ENCODE results near the gene KCTD11. TPM values are rescaled to one million over a fixed set of nuclear protein-coding genes. Genes with fewer than 3 reads are reported as not detected.

The KCTD11 gene
- total RNA-seq, 1 experiment from 2014 or later, result 5.4 TPM

- DNase-seq (ENCODE audit: low read depth, low spot score) (no peak), ATAC-seq (no peak)
- H3K79me2 ChIP-seq (ENCODE audit: insufficient read depth, low read length), result peaks cover 26% of the 10 kb centered on the region
- H3K9me3 ChIP-seq (ENCODE audit: control insufficient read depth in 1 of 2, insufficient read depth in 1 of 2, low read depth in 1 of 2, low read length in 2 of 2), result no peaks in the 10 kb centered on the region
- H3K9me2 ChIP-seq (ENCODE audit: insufficient read depth), result no peaks in the 10 kb centered on the region
- H4K20me1 ChIP-seq (ENCODE audit: insufficient read depth), result 0 out of 2 replicates have a peak, but pooled peaks cover 4% of the 10 kb centered on the region
- H3K9ac ChIP-seq (ENCODE audit: low read length), result no peak overlapping the region
- H3K4me3 ChIP-seq (replicated peaks in 1 of 2; ENCODE audit: low read depth in 1 of 2, low read length in 2 of 2), result no peak overlapping the region
- no peak overlapping the region for H2AFZ ChIP-seq (ENCODE audit: low read depth, low read length, poor library complexity, severe bottlenecking)
- intact Hi-C loops (cut with micrococcal nuclease), result loop anchor here (1.0 kb wide), 1 partner anchor 67 kb away; no protein-coding TSS in a partner anchor
- no peaks in the 10 kb centered on the region for H3K36me3 ChIP-seq (ENCODE audit: control insufficient read depth in 1 of 2, insufficient read depth in 2 of 2, low read length in 2 of 2)
- H3K27ac ChIP-seq (ENCODE audit: low read depth, low read length), result no peak overlapping the region; the same call in 1 of the 2 replicates
- ChIA-PET POLR2A (interaction anchor here (1.3 kb wide), 1 partner anchor 17 kb away, joined by 4 read pairs; no protein-coding TSS in a partner anchor), RAD21 (ENCODE audit: low non-redundant PET in 1 of 2, low total read pairs in 2 of 2, uncharacterized antibody in 2 of 2, unreplicated experiment in 2 of 2) (no interaction called here), CTCF (no interaction called here)
- no TSS peak for BruUV-seq (replicated peaks)
- no peak overlapping the region for H3K4me2 ChIP-seq (ENCODE audit: low read length)
- TF ChIP-seq, protein P1, sequence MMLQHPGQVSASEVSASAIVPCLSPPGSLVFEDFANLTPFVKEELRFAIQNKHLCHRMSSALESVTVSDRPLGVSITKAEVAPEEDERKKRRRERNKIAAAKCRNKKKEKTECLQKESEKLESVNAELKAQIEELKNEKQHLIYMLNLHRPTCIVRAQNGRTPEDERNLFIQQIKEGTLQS (IDR thresholded peaks at IDR 0.05), result no peak
- TF ChIP-seq YY1 (IDR thresholded peaks at IDR 0.05; ENCODE audit: extremely low read depth, insufficient replicate concordance, low read depth, low read length) (no peak), POLR2A (IDR thresholded peaks at IDR 0.05; ENCODE audit: borderline replicate concordance, extremely low read depth, insufficient read depth, insufficient read length) (no peak), RAD21 (IDR thresholded peaks at IDR 0.05; ENCODE audit: low read depth) (no peak), EGR1 (IDR thresholded peaks at IDR 0.05; ENCODE audit: low read depth) (no peak), TCF7L2 (IDR thresholded peaks at IDR 0.05; ENCODE audit: borderline replicate concordance, extremely low read depth, insufficient read depth, insufficient read length) (no peak), REST (IDR thresholded peaks at IDR 0.05; ENCODE audit: low read depth) (no peak), EZH2 (IDR thresholded peaks at IDR 0.05) (no peak), POLR2AphosphoS5 (IDR thresholded peaks at IDR 0.05; ENCODE audit: low read depth, low read length) (no peak)
- no peaks in the 10 kb centered on the region for H3K27me3 ChIP-seq (ENCODE audit: insufficient read depth, low read length)
- peaks cover 6 to 22% of the 10 kb centered on the region in 2 experiments for H3K4me1 ChIP-seq (ENCODE audit: control insufficient read depth in 1 of 2, insufficient read depth in 2 of 2, low read length in 2 of 2)
These were observed 5.0 kb upstream of the KCTD11 start for GRCh38 chr17:7346761-7347614.
